Uterus (tissue), 2 donors: ENCODE data around the gene ATF5.

ENCODE experiments used
- POLR2A ChIP-seq, 2 donors: fragments of 450-650 bp; IDR thresholded peaks; one replicate each; pipeline ENCODE4 v1.6.1; 2016; ENCODE audit warnings: antibody characterized with exemption in 2 of 2, mild to moderate bottlenecking in 1 of 2, moderate library complexity in 1 of 2
- TF ChIP-seq, protein P1 (sequence below), 4 experiments: fragments of 200-600 bp in 2 of 4; fragments of 450-650 bp in 2 of 4; sonication (generic) in 2 of 4; IDR thresholded peaks; one replicate each; pipeline ENCODE4 v1.5.1; 2016 to 2019; ENCODE audit warnings: antibody characterized with exemption in 4 of 4, mild to moderate bottlenecking in 2 of 4, moderate library complexity in 1 of 4

DNA sequence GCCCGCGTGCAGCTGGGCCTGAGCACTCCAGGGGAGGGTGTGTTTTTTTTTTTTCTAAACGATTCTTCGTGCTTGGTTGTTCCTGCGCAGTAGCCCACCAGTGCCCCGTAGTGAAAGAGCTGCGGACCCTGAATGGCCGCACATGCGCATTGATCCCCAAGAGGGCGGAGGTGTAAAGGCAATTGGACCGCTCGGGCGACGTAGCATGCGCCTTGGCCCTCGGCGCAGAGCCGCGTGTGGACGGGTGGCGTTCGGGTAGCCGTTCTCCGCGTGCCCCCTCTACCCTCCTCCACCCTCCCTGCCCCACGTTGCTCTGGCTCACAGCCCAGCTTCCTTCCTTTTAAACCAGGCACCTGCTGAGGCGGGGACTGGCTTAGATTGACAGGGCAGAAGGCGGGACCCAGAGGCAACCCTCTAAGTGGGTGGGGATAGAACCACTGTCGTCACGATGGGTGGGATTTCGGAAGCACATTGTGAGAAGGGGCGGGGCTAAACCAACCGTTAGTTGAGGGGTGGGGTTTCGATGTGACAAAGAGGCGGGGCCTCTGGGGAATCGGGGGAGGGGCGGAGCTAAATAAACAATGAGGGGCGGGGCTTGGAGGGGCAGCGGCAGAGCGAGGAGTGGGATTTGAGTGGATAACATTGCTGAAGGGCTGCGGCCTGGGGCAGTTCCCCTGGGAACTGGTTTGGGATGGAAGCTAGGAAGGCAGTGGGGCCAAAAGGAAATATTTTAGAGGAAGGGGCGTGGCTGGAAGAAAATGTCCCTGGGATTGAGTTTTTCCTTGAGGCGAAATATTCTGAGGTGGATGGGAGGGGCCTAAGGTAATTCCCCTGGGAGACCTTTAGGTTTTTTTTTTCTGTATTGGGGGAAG is 842 bp downstream of the ATF5 start:
- TF ChIP-seq POLR2A (IDR thresholded peaks at IDR 0.05): peak in 1 of 2 donors; percentile 10
- TF ChIP-seq, protein P1, sequence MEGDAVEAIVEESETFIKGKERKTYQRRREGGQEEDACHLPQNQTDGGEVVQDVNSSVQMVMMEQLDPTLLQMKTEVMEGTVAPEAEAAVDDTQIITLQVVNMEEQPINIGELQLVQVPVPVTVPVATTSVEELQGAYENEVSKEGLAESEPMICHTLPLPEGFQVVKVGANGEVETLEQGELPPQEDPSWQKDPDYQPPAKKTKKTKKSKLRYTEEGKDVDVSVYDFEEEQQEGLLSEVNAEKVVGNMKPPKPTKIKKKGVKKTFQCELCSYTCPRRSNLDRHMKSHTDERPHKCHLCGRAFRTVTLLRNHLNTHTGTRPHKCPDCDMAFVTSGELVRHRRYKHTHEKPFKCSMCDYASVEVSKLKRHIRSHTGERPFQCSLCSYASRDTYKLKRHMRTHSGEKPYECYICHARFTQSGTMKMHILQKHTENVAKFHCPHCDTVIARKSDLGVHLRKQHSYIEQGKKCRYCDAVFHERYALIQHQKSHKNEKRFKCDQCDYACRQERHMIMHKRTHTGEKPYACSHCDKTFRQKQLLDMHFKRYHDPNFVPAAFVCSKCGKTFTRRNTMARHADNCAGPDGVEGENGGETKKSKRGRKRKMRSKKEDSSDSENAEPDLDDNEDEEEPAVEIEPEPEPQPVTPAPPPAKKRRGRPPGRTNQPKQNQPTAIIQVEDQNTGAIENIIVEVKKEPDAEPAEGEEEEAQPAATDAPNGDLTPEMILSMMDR (IDR thresholded peaks at IDR 0.05): peak in 1 of 4 experiments; percentile 39
